BJ (cell line): ENCODE data around the gene S100A1. TPM values are rescaled to one million over a fixed set of nuclear protein-coding genes. Genes with fewer than 3 reads are reported as not detected.
"Not testable (repeated sequence)": the region's sequence is repeated elsewhere in the genome, so short reads cannot be mapped to it uniquely, and the experiment has no call there.

ENCODE experiments used
- CTCF ChIA-PET: fragments of 350-600 bp; formaldehyde crosslinking; extraction: SDS; loops from one replicate; lab custom pipeline; 2021; ENCODE audit warnings: antibody characterized with exemption, inconsistent platforms; lab: Yijun Ruan, JAX
- POLR2A ChIA-PET: fragments of 300-600 bp; sonication (Branson Sonifier 250); formaldehyde crosslinking; extraction: SDS; loops from one replicate; lab custom pipeline; 2021; ENCODE audit warnings: antibody characterized with exemption; lab: Charles Lee
- DNase-seq: peaks from one replicate; pipeline ENCODE4 v3.0.0-alpha.2; 2011; ENCODE audit warnings: low read depth
- H3K27me3 ChIP-seq: 2 replicates; pipeline ENCODE4 v1.6.0; 2011; ENCODE audit warnings: low read length; ENCODE audit not compliant: control insufficient read depth, insufficient read depth
- H3K36me3 ChIP-seq: 2 replicates; pipeline ENCODE4 v1.5.1; 2011; ENCODE audit warnings: low read length; ENCODE audit not compliant: control insufficient read depth, insufficient read depth
- H3K4me3 ChIP-seq: 2 replicates; pipeline ENCODE4 v1.5.1; 2011; ENCODE audit warnings: low read depth, mild to moderate bottlenecking, control low read depth, low read length
- polyA minus RNA-seq: library from RNA; depleted of rRNA, polyadenylated mRNA; stranded (reverse); fragments of >200 nt; gene quantifications from 2 replicates; pipeline ENCODE4 v1.2.3, GENCODE V29; 2011; rRNA and poly(A)+ RNA removed
- polyA plus RNA-seq: library from polyadenylated mRNA; depleted of rRNA; stranded (reverse); fragments of >200 nt; gene quantifications from 2 replicates; pipeline ENCODE4 v1.2.3, GENCODE V29; 2011; rRNA removed
- TF ChIP-seq, protein P1 (sequence below): IDR thresholded peaks from 2 replicates; pipeline ENCODE4 v1.5.1; 2011; ENCODE audit warnings: low read depth, mild to moderate bottlenecking, control low read depth, inconsistent platforms, low read length, moderate library complexity; ENCODE audit not compliant: insufficient read depth

S100A1 gene
- polyA plus RNA-seq: 0.31 and 0.71 TPM in 2 replicates
- polyA minus RNA-seq: not detected in 2 replicates

DNA sequence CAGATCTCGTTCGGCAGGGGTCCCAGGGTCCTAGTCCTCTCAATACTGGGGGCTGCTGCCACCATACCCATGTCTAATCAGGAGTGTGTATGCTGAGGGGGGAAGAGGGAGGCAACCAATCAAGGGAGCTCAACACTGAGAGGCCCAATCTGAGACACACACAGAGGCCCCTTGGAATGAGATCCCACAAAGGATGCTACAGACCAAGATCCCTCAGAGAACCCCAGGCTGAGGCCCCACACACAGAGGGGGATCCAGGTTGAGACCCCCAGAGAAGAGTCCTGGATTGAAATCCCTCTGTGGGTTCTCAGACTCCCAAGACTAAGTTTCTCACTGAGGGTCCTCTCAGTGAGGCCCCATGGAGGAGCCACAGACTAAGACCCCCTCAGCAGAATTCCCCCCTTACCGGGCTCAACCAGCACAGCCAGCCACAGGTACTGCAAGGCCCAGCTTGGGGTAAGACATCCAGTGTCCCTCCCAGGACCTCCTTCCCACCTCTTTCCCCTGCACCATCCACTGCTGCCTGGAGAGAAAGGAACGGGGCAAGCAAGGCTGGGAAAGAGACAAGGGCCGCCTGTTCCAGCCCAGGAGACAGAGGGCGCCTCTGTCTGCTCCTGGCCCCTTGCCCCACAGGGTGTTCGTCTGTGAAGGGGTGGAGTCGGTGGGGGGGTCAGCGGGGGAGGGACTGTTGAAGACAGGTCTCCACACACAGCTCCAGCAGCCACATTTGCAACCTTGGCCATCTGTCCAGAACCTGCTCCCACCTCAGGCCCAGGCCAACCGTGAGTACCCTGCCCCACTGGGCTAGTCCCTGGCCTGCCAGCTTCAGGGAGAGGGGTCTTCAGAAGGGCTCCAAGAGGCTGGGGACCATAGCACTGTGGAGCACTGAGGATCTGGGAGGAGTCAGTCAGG, at the start of gene S100A1:
Gene S100A1 (plus strand): TSS at position 720 of the 912 bp plus-strand sequence. CDS start 2,088 bp downstream, outside the sequence.
- DNase-seq: no peak
- TF ChIP-seq, protein P1, sequence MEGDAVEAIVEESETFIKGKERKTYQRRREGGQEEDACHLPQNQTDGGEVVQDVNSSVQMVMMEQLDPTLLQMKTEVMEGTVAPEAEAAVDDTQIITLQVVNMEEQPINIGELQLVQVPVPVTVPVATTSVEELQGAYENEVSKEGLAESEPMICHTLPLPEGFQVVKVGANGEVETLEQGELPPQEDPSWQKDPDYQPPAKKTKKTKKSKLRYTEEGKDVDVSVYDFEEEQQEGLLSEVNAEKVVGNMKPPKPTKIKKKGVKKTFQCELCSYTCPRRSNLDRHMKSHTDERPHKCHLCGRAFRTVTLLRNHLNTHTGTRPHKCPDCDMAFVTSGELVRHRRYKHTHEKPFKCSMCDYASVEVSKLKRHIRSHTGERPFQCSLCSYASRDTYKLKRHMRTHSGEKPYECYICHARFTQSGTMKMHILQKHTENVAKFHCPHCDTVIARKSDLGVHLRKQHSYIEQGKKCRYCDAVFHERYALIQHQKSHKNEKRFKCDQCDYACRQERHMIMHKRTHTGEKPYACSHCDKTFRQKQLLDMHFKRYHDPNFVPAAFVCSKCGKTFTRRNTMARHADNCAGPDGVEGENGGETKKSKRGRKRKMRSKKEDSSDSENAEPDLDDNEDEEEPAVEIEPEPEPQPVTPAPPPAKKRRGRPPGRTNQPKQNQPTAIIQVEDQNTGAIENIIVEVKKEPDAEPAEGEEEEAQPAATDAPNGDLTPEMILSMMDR: no peak
- POLR2A ChIA-PET: interaction anchor here (0.6 to 2.2 kb wide), 7 partner anchors 10 to 95 kb away, joined by 3 to 20 read pairs (median 3); partner anchors contain the start of genes S100A14 and S100A16
- no peaks in the 10 kb centered on the region for H3K27me3 ChIP-seq
- CTCF ChIA-PET: interaction anchor here (0.6 to 9.0 kb wide), 23 partner anchors 12 to 357 kb away, joined by 3 to 148 read pairs (median 4); partner anchors contain the start of genes S100A14 and S100A16
- peaks cover 7% of the 10 kb centered on the region for H3K36me3 ChIP-seq
- H3K4me3 ChIP-seq: peak within 1 kb of the TSS; percentile 57

DNA sequence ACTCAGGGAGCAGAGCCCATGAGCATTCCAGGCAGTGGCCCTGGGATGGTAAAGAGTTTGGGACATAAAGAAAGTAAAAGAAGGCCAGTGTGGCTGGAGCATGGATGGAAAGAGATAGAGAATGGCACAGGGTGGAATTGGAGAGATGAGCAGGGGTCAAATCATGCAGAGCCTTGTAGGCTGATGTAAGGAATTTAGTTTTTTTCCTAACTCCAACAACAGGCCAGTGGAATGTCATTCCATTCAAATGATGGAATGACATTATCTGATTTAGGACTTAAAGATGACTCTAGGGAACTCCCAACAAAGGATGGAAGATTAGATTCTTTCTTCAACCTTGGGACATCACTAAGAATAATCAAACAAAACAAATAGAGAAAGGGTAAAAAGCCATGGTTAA, 49.7 kb upstream of the S100A1 start:
- Histone ChIP-seq H3K27me3 (no peaks in the 10 kb centered on the region), H3K4me3 (no peak overlapping the region), H3K36me3 (no peaks in the 10 kb centered on the region)
- POLR2A ChIA-PET: interaction anchor here (0.6 to 0.7 kb wide), 2 partner anchors 32 to 43 kb away, joined by 3 read pairs; partner anchors contain the start of gene S100A6
- no peak for DNase-seq
- CTCF ChIA-PET: interaction anchor here (0.9 to 4.2 kb wide), 7 partner anchors 10 to 84 kb away, joined by 3 to 26 read pairs (median 4); partner anchors contain the start of genes S100A13 and S100A14
- TF ChIP-seq, protein P1: no peak

DNA sequence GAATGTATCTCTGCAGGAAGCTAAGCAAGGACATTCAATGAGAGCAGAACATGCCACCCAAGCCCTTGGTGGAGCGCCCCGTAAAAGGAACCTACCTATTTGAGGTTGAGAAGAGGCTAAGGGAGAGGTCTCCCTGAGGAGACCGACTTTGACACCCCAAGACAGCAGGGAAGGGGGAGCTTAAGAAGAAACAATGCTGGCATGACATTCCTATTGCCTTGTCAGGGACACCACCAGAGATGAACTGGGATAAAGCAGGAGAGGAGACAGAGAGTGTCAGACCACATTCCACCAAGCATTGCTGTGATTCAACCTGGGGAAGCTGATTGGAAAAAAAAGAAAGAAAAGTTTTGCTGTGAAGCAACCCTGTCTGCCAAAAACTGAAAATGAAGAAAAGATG, 49.3 kb upstream of the S100A1 start:
- no peak overlapping the region for H3K4me3 ChIP-seq
- H3K36me3 ChIP-seq: no peaks in the 10 kb centered on the region
- CTCF ChIA-PET: interaction anchor here (0.9 to 4.2 kb wide), 6 partner anchors 9 to 84 kb away, joined by 3 to 26 read pairs (median 4); partner anchors contain the start of genes S100A13 and S100A14
- H3K27me3 ChIP-seq: no peaks in the 10 kb centered on the region
- TF ChIP-seq, protein P1: no peak
- no peak for DNase-seq
- POLR2A ChIA-PET: interaction anchor here (0.5 to 0.7 kb wide), 3 partner anchors 31 to 85 kb away, joined by 3 to 6 read pairs (median 3); partner anchors contain the start of gene S100A6

DNA sequence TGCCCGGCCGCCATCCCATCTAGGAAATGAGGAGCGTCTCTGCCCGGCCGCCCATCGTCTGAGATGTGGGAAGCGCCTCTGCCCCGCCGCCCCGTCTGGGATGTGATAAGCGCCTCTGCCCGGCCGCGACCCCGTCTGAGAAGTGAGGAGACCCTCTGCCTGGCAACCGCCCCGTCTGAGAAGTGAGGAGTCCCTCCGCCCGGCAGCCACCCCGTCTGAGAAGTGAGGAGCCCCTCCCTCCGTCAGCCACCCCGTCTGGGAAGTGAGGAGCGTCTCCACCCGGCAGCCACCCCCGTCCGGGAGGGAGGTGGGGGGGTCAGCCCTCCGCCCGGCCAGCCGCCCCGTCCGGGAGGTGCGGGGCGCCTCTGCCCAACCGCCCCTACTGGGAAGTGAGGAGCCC, 45.4 kb upstream of the S100A1 start:
- H3K36me3 ChIP-seq, H3K4me3 ChIP-seq, POLR2A ChIA-PET, CTCF ChIA-PET, DNase-seq, H3K27me3 ChIP-seq: not testable (repeated sequence)

DNA sequence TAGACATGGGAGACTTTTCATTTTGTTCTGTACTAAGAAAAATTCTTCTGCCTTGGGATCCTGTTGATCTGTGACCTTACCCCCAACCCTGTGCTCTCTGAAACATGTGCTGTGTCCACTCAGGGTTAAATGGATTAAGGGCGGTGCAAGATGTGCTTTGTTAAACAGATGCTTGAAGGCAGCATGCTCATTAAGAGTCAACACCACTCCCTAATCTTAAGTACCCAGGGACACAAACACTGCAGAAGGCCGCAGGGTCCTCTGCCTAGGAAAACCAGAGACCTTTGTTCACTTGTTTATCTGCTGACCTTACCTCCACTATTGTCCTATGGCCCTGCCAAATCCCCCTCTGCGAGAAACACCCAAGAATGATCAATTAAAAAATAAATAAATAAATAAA, 44.7 kb upstream of the S100A1 start:
- H3K4me3 ChIP-seq, DNase-seq, H3K27me3 ChIP-seq, POLR2A ChIA-PET, H3K36me3 ChIP-seq: not testable (repeated sequence)
- CTCF ChIA-PET: interaction anchor here (0.6 kb wide), 2 partner anchors 14 to 34 kb away, joined by 3 read pairs; no protein-coding TSS in a partner anchor

DNA sequence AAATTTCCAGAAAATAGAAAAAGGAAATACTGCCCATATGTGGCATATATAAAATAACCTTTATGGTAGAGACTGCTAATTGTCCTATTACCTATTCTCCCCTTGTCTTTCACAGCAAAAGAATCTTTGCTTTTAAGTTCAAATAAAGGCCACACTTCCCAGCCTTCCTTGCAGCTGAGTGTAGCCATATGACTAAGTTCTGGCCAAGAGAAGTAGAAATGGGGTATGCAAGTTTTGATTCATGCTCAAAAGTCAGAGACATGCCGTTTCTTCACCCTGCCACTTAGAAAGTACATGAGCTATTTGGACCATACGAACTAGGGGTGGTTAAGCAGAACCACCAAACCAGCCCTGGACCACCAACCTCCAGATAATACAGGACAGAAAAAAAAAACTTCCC, 44.3 kb upstream of the S100A1 start:
- Histone ChIP-seq H3K4me3 (no peak overlapping the region), H3K27me3 (no peaks in the 10 kb centered on the region), H3K36me3 (no peaks in the 10 kb centered on the region)
- POLR2A ChIA-PET: no interaction called here
- CTCF ChIA-PET: interaction anchor here (0.6 to 1.0 kb wide), 3 partner anchors 9 to 34 kb away, joined by 3 to 4 read pairs (median 3); no protein-coding TSS in a partner anchor
- TF ChIP-seq, protein P1: no peak
- no peak for DNase-seq
